ENCODE data around the gene SLC7A1. TPM values are rescaled to one million over a fixed set of nuclear protein-coding genes. Genes with fewer than 3 reads are reported as not detected.

The SLC7A1 gene
- total and polyA plus RNA-seq, 2 of the 13 experiments (the other 11 are each of a cell fraction or from before 2014, with no cell fraction given), result 14.5 to 15.3 TPM

DNA sequence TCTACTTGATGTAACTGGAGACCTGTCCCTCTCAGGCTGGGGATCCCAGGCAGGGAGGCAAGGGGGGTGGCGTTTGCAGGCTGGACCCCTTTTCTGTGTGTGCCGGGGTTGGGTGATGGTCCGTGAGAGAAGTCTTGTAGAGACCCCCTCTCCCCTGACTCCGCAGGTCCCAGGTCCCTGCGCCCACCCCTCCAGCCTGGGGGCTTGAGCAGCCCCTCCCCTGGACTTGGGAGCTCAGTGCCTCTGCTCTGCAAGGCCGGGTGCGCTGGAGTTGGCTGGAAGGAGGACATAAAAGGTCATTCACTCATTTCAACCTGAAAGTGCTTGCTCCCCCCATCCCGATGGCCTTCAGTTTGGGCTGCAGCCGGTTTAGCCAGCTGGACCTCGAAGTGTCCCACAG lies 89.5 kb downstream of the SLC7A1 start:
- CTCF ChIA-PET (ENCODE audit: low intra/inter-chr PET ratio, low total read pairs), result no interaction called here
- H3K9me3 ChIP-seq (ENCODE audit: low read length), result no peaks in the 10 kb centered on the region
- POLR2A ChIA-PET, result no interaction called here
- peaks cover 4% of the 10 kb centered on the region; the same call in 1 of the 2 replicates for H4K20me1 ChIP-seq (ENCODE audit: insufficient read depth, low read length)
- peaks cover 21% of the 10 kb centered on the region for H3K4me1 ChIP-seq (ENCODE audit: insufficient read depth, low read length)
- TF ChIP-seq AGO2 (optimal IDR thresholded peaks at IDR 0.05; ENCODE audit: low read depth, low read length), result peak; percentile 27
- TF ChIP-seq ZNF552 (CRISPR knock-in tag; IDR thresholded peaks at IDR 0.05; ENCODE audit: borderline replicate concordance), result no peak
- TF ChIP-seq POLR2AphosphoS5 (IDR thresholded peaks at IDR 0.05; ENCODE audit: low read depth, low read length), result no peak
- TF ChIP-seq, protein P1, sequence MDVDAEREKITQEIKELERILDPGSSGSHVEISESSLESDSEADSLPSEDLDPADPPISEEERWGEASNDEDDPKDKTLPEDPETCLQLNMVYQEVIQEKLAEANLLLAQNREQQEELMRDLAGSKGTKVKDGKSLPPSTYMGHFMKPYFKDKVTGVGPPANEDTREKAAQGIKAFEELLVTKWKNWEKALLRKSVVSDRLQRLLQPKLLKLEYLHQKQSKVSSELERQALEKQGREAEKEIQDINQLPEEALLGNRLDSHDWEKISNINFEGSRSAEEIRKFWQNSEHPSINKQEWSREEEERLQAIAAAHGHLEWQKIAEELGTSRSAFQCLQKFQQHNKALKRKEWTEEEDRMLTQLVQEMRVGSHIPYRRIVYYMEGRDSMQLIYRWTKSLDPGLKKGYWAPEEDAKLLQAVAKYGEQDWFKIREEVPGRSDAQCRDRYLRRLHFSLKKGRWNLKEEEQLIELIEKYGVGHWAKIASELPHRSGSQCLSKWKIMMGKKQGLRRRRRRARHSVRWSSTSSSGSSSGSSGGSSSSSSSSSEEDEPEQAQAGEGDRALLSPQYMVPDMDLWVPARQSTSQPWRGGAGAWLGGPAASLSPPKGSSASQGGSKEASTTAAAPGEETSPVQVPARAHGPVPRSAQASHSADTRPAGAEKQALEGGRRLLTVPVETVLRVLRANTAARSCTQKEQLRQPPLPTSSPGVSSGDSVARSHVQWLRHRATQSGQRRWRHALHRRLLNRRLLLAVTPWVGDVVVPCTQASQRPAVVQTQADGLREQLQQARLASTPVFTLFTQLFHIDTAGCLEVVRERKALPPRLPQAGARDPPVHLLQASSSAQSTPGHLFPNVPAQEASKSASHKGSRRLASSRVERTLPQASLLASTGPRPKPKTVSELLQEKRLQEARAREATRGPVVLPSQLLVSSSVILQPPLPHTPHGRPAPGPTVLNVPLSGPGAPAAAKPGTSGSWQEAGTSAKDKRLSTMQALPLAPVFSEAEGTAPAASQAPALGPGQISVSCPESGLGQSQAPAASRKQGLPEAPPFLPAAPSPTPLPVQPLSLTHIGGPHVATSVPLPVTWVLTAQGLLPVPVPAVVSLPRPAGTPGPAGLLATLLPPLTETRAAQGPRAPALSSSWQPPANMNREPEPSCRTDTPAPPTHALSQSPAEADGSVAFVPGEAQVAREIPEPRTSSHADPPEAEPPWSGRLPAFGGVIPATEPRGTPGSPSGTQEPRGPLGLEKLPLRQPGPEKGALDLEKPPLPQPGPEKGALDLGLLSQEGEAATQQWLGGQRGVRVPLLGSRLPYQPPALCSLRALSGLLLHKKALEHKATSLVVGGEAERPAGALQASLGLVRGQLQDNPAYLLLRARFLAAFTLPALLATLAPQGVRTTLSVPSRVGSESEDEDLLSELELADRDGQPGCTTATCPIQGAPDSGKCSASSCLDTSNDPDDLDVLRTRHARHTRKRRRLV (CRISPR knock-in tag; IDR thresholded peaks at IDR 0.05), result no peak
- TF ChIP-seq NFYB (CRISPR knock-in tag; IDR thresholded peaks at IDR 0.05), result no peak
- intact Hi-C loops (cut with micrococcal nuclease; ENCODE audit: unreplicated experiment) (loop anchor here (10.0 kb wide), 1 partner anchor 89 kb away; the partner anchor contains the start of gene SLC7A1), in situ Hi-C loops (cut with HindIII; ENCODE audit: extremely low pct_ligation_motif_present, low pct_unique_long_range_greater_than_20kb) (loop anchor here (5.0 to 10.0 kb wide), 2 partner anchors 201 to 609 kb away; no protein-coding TSS in a partner anchor)
- peaks cover 0 to 29% of the 10 kb centered on the region in 2 experiments; a peak in 1 of 5 replicates for H3K27me3 ChIP-seq (ENCODE audit: control insufficient read depth in 1 of 2, insufficient read depth in 2 of 2, low read length in 2 of 2)
- ATAC-seq, result no peak
- no peak overlapping the region for H3K9ac ChIP-seq (ENCODE audit: insufficient read depth, low read depth, low read length)
- WGBS (ENCODE audit: low lambda C conversion rate), result 93% methylated on average over 4 of the region's 10 CpGs
- H3K79me2 ChIP-seq (ENCODE audit: insufficient read depth, low read length), result no peaks in the 10 kb centered on the region
- no peak overlapping the region for H3K4me2 ChIP-seq (ENCODE audit: low read depth, low read length)
- no peak overlapping the region for H3K27ac ChIP-seq (ENCODE audit: extremely low read length, insufficient read depth, low read length)
- DNase-seq (ENCODE audit: low spot score), result no peak
- H3K4me3 ChIP-seq (replicated peaks in 1 of 3; ENCODE audit: insufficient read depth in 1 of 3, low read depth in 2 of 3, low read length in 3 of 3), result no peak overlapping the region
- FAIRE-seq, result no peak
- no peak overlapping the region for H2AFZ ChIP-seq (ENCODE audit: low read length)
- no TSS peak for BruUV-seq (replicated peaks)
- no peaks in the 10 kb centered on the region for H3K36me3 ChIP-seq (replicated peaks in 1 of 2; ENCODE audit: control insufficient read depth in 1 of 2, insufficient read depth in 2 of 2, low read length in 2 of 2)
